ENCODE data around the gene COMP.
"Not testable (repeated sequence)": the region's sequence is repeated elsewhere in the genome, so short reads cannot be mapped to it uniquely, and the experiment has no call there.

Gene COMP

DNA sequence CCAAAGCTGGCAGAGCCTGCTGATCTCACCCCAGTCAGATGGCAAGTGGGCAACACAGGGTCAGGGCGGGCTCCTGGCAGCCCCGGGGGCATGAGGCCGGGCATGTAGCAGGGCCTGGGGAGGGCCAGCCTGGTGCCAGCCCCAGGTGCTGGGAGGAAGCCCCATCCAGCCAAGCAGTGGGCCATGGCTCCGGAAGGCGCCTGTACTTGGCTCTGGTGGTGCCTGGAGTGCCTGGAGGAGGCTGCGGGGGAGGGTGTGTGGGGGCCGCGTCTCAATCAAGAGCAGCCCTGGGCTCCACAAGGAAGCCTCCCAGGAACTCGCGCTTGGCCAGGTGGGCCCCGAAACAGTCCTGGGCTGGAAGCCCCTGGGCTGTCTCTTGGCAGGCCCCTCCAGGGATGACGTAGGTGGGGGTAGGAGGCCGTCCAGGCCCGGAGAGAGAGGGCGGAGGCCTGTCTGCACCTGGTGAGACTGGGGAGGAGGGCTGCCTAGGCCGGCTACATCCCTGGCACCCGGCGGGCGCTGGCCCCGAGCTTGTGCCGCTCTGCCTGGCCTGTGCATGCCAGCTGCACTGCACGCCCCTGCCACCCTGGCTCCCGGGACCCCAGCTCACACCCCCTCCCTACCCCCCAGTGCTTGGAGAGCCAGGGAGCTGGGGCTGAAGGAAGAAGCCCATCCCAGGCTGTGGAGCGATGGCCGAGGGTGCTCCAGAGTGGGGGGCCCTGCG is 45.9 kb downstream of the COMP start:
- no peak for DNase-seq

DNA sequence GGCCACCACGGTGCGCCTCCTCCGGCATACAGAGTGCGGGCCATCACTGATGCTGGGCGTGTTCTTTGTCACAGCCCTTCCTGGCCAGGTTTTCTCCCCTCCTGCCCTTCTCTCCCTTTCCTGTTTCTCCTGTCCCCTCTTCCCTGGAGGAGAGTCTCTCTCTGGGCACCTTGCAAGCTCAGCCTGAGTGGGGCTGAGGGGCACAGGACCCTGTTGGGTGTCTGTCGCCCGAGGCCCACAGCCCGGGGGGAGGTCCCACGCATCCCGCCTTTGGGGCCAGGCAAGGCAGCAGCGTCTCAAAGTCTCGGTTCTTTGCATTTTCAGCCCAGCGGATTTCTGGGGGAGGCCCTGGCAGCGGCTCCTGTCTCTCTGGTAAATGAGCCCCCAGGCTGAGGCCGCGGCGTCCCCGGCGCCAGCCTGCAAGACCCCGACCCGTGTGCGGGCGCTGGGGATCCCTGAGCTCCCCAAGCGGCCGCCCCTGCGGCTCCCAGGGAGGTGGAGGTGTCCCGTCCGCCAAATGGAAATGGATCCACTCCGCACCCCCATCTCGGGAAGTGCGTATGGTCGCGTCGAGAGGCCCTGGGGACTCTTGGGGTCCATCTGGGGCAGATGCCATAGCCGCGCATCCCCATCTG is 47.2 kb downstream of the COMP start:
- no peak for DNase-seq

DNA sequence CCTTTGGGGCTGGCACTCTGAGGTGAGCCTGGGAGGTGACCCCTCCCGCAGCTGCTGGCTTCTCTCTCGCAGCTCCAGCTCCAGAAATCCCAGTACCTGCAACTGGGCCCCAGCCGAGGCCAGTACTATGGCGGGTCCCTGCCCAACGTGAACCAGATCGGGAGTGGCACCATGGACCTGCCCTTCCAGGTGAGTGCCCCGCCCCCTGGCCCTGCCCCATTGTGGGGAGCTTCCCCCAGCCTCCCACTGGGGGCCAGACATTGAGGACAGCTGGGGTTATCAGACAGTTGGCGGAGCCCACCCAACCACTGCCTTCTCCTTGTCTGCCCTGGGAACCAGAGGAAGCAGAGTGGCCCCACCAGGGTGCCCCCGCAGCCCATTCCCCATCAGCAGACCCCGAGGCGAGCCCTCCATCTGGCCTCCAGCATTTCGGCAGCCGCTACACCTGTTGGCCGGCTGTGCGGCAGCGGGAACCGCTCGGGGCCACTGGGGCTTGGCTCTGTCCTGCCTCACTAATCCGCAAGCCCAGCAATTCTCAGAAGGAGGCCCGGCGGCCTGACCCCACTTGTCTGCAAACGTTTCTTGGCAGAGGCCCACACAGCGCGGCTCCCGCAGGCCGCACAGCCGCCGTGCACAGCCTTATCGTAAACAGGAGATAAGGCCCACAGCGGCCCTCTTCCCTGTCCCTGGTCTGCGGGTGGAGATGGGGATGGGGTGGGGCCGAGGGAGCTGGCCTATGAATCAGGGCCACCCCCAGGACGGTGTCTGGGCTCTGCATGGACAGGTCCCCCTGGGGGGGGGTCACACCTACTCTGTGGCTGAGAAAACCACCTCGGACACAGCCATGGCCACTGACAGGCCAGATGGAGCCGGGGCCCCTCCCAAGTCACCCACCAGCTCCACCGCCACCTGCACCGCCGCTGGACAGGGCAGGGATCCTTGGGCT is 48.0 kb downstream of the COMP start:
- DNase-seq: no peak

DNA sequence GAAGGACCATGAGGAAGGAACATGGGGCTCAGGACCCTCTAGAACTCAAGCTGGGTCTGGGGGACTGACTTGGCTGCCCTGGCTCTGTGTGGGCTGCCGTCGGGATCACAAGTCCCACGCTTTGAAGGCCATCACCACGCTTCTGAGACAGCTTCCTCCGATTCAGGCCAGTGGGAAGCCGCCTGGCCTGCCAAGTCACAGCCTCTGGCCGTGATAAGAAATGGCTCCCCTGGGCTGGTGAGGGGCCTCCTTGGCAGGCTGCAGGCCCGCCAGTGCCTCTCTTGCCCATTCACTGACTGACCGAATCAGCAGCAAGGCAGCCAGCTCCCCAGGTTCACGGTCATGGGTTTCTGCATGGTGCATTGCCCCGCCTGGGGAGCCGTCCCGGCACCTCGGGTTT is 48.8 kb downstream of the COMP start:
- no peak for DNase-seq

GRCh38 chr19:18741124-18742121 is 49.7 kb downstream of the COMP start:
- no peak for DNase-seq

GRCh38 chr19:18738961-18739690 is 52.0 kb downstream of the COMP start:
- DNase-seq: no peak

DNA sequence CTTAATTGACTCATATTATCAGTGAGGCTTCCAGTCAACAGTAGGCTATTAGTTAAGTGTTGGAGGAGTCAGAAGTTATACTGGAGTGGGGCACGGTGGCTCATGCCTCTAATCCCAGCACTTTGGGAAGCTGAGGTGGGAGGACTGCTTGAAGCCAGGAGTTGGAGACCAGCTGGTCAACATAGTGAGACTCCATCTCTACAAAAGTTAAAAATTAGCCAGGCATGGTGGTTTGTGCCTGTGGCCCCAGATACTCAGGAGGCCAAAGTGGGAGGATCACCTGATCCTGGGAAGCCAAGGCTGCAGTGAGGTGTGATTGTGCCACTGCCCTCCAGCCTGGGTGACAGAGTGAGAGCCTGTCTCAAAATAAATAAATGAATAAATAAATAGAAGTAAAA is 53.2 kb downstream of the COMP start:
- DNase-seq: no peak

- no peak for DNase-seq
Measured at GRCh38 chr19:18737337-18737953, 53.7 kb downstream of the COMP start.

- DNase-seq: no peak
Measured at GRCh38 chr19:18736415-18737336, 54.4 kb downstream of the COMP start.

DNA sequence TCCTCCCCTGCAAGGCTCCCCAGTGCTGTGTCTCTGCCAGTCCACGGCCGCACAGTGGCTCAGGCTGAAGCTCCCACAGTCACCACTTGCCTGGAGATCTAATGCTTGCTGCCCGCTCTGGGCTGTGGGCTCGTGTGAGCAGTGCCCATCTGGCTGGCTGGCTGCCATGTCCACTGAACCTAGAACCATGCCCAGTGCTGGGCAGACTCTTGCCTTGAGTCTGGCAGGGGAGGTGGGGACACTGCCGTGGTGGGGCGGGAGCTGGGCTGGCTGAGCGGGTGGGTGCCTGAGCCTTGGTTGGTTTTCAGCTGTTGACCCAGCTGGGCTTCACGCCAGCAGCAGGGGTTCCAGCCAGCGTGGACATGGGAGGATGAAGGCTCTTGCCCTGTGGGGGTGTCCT is 55.4 kb downstream of the COMP start:
- no peak for DNase-seq

DNA sequence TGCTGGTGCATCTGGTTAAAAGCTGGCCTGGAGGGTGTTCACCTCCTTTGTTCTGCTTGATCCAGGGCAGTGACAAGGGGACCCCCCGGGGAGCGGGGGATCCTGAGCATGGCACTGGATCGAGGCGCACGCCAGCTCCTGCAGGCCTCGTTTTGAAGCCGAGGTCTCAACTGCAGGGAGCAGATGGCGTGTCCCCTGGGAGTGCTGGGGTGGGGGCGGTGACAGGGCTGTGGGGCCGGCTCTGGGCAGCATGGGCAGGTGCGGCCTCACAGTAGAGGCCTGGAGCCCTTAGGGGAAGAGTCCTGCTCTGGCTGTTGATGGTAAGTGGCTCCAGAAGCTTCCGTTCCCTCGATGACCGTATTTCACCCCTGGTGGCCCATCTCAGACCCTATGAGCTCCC is 55.8 kb downstream of the COMP start:
- DNase-seq: no peak

DNA sequence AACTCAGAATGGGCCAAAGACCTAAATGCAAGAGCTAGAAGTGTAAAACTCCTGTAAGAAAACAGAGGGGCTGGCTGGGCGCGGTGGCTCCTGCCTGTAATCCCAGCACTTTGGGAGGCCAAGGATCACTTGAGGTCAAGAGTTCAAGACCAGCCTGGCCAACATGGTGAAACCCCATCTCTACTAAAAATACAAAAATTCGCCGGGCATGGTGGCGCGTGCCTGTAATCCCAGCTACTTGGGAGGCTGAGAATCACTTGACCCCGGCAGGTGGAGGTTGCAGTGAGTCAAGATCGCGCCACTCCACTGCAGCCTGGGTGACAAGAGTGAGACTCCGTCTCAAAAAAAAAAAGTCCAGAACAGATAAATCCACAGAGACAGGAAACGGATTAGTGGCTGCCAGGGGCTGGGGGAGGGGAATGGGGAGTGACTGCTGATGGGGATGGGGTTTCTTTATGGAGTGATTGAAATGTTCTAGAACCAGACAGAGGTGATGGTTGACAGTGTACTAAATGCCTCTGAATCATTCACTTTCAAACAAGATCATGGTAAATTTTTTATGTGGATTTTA is 57.3 kb downstream of the COMP start:
- DNase-seq: not testable (repeated sequence)

DNA sequence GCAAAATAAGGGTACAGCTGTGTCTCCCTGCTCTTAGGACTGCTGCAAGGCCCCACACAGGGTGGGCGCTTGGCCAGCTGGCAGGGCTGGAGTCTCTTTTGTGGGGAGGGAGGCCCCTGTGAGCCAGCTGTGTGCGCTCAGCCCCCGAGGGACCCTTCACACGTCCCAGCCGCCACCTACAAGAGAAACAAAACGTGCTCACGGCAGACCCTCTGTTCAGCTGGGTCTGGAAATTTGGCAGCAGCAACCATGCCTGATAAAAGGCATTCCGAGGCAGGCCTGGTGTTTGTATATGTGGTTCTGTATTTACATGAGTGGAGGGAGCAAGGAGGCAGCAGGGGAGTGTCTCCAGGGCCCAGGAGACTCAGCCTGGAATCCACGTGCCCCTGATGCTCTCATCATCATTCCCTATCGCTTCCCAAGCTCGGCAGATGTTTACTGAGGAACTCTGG is 57.9 kb downstream of the COMP start:
- DNase-seq: no peak

Measured in CD4-positive, alpha-beta T cell treated with Interleukin-21 for 1 hour (primary cell).